Measurements from ENCODE around the gene LRP1-AS. TPM values are rescaled to one million over a fixed set of nuclear protein-coding genes. Genes with fewer than 3 reads are reported as not detected.
A peak's percentile ranks its signal among the peaks of the same experiment; 100 is the strongest.

LRP1-AS gene
- total RNA-seq, 4 donors from 2014 or later, result not detected

- no peak overlapping the region for H3K4me3 ChIP-seq (ENCODE audit: low read depth, poor library complexity, severe bottlenecking)
- TF ChIP-seq POLR2A (IDR thresholded peaks at IDR 0.05) (no peak), CTCF (IDR thresholded peaks at IDR 0.05) (no peak)
- intact Hi-C loops (cut with DNase I; ENCODE audit: low total_unique reads), result no loop called here
- no peak for DNase-seq (ENCODE audit: low spot score in 2 of 2)
- WGBS, 2 donors, result 71 to 76% methylated on average over 1 of the region's 1 CpG
These were observed 6.1 kb upstream of the LRP1-AS start for GRCh38 chr12:57153415-57153997.

GRCh38 chr12:57152639-57153038 is 5.2 kb upstream of the LRP1-AS start:
- DNase-seq (ENCODE audit: low spot score in 2 of 2), result peak; percentile 87 to 94
- TF ChIP-seq POLR2A (IDR thresholded peaks at IDR 0.05) (no peak), CTCF (IDR thresholded peaks at IDR 0.05) (no peak)
- no peak overlapping the region for H3K4me3 ChIP-seq (ENCODE audit: low read depth, poor library complexity, severe bottlenecking)
- intact Hi-C loops (cut with DNase I; ENCODE audit: low total_unique reads), result no loop called here
- WGBS, 2 donors, result 22 to 30% methylated on average over 4 of the region's 4 CpGs

GRCh38 chr12:57151741-57152630 is 4.6 kb upstream of the LRP1-AS start:
- no peak for TF ChIP-seq CTCF (IDR thresholded peaks at IDR 0.05)
- no peak for TF ChIP-seq POLR2A (IDR thresholded peaks at IDR 0.05)
- H3K4me3 ChIP-seq (ENCODE audit: low read depth, poor library complexity, severe bottlenecking), result no peak overlapping the region
- no peak for DNase-seq (ENCODE audit: low spot score in 2 of 2)
- intact Hi-C loops (cut with DNase I; ENCODE audit: low total_unique reads), result no loop called here
- 26 to 29% methylated on average over 17 of the region's 17 CpGs for WGBS, 2 donors

- WGBS, 2 donors, result 85 to 91% methylated on average over 6 of the region's 6 CpGs
- no peak for TF ChIP-seq POLR2A (IDR thresholded peaks at IDR 0.05)
- no peak for TF ChIP-seq CTCF (IDR thresholded peaks at IDR 0.05)
- DNase-seq (ENCODE audit: low spot score in 2 of 2), result no peak
- no peak overlapping the region for H3K4me3 ChIP-seq (ENCODE audit: low read depth, poor library complexity, severe bottlenecking)
- intact Hi-C loops (cut with DNase I; ENCODE audit: low total_unique reads), result no loop called here
These were observed 3.1 kb upstream of the LRP1-AS start for GRCh38 chr12:57150400-57151000.

GRCh38 chr12:57149245-57149900 is 2.0 kb upstream of the LRP1-AS start:
- peak; percentile 81 to 94 for DNase-seq (ENCODE audit: low spot score in 2 of 2)

More at GRCh38 chr12:57149245-57149900, 2.0 kb upstream of the LRP1-AS start:
- intact Hi-C loops (cut with DNase I; ENCODE audit: low total_unique reads), result no loop called here
- WGBS, 2 donors, result 42 to 48% methylated on average over 13 of the region's 13 CpGs
- no peak overlapping the region for H3K4me3 ChIP-seq (ENCODE audit: low read depth, poor library complexity, severe bottlenecking)
- no peak for TF ChIP-seq POLR2A (IDR thresholded peaks at IDR 0.05)
- TF ChIP-seq CTCF (IDR thresholded peaks at IDR 0.05), result no peak

Data from lower leg skin (tissue), 4 donors.